ENCODE measurements around the gene RBMS3.

Gene RBMS3

GRCh38 chr3:29922992-29923746 is 642.3 kb downstream of the RBMS3 start:
- no peak for DNase-seq

- DNase-seq = no peak
These were observed 644.1 kb downstream of the RBMS3 start for GRCh38 chr3:29924783-29925561.

GRCh38 chr3:29926378-29926777 is 645.5 kb downstream of the RBMS3 start:
- DNase-seq = no peak

- no peak for DNase-seq
These were observed 651.9 kb downstream of the RBMS3 start for GRCh38 chr3:29932696-29933325.

- DNase-seq = no peak
These were observed 653.1 kb downstream of the RBMS3 start for GRCh38 chr3:29933802-29934490.

GRCh38 chr3:29934751-29935150 is 653.9 kb downstream of the RBMS3 start:
- DNase-seq = no peak

- DNase-seq = no peak
These were observed 655.2 kb downstream of the RBMS3 start for GRCh38 chr3:29936054-29936453.

GRCh38 chr3:29936766-29937165 is 655.9 kb downstream of the RBMS3 start:
- no peak for DNase-seq

- no peak for DNase-seq
These were observed 656.3 kb downstream of the RBMS3 start for GRCh38 chr3:29937185-29937584.

GRCh38 chr3:29940759-29941323 is 660.0 kb downstream of the RBMS3 start:
- DNase-seq = no peak

- DNase-seq = no peak
These were observed 661.4 kb downstream of the RBMS3 start for GRCh38 chr3:29942297-29942696.

GRCh38 chr3:29949131-29949530 is 668.3 kb downstream of the RBMS3 start:
- DNase-seq = no peak

GRCh38 chr3:29949940-29950616 is 669.2 kb downstream of the RBMS3 start:
- no peak for DNase-seq

- no peak for DNase-seq
These were observed 671.6 kb downstream of the RBMS3 start for GRCh38 chr3:29952431-29952830.

- DNase-seq = no peak
These were observed 674.5 kb downstream of the RBMS3 start for GRCh38 chr3:29955413-29955812.

GRCh38 chr3:29958816-29959215 is 677.9 kb downstream of the RBMS3 start:
- no peak for DNase-seq

GRCh38 chr3:29971895-29972294 is 691.0 kb downstream of the RBMS3 start:
- no peak for DNase-seq

GRCh38 chr3:29972320-29972993 is 691.6 kb downstream of the RBMS3 start:
- DNase-seq = no peak

- no peak for DNase-seq
These were observed 692.9 kb downstream of the RBMS3 start for GRCh38 chr3:29973763-29974162.

- DNase-seq = no peak
These were observed 696.0 kb downstream of the RBMS3 start for GRCh38 chr3:29976871-29977270.

GRCh38 chr3:29977360-29977759 is 696.5 kb downstream of the RBMS3 start:
- no peak for DNase-seq

GRCh38 chr3:29978036-29978435 is 697.2 kb downstream of the RBMS3 start:
- no peak for DNase-seq

Data from GOT3 (cell line).